ENCODE data around the gene CORO6.

The CORO6 gene

DNA sequence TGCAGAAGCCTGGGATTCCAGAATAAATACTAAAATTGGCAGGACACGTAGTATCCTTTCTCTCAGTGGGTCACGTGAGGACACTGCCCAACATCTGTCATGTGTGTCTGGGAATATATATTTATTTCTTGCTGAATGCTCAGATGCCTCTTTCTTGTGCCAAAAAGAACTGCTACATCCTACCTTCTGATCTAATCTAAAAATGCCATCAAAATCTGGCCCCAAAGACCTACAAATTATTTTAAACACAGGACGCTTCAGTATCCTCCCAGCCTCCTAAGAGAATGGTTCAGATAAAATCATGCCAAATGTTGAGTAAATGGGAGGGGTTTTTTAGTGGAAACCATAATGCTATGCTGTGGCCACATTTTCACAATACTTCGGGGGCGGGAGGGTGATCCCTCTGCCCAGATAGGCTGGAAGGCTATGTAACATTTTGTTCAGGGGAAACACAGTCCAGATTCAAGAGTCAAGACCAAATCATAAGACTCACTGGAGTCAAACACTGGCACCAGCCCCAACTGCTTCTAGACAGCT, 22.9 kb upstream of the CORO6 start:
- no peak overlapping the region for H2BK120ac ChIP-seq (ENCODE audit: low read depth, low read length)
- H3K23ac ChIP-seq (ENCODE audit: low read depth, low read length, poor library complexity), result no peak overlapping the region
- no peak overlapping the region for H3K9ac ChIP-seq (ENCODE audit: low read depth, low read length, poor library complexity)
- no peak overlapping the region for H3K14ac ChIP-seq (ENCODE audit: low read length)
- H3K27me3 ChIP-seq (ENCODE audit: control insufficient read depth in 3 of 3, insufficient read depth in 3 of 3, low read depth in 1 of 3, low read length in 3 of 3), result no peaks in the 10 kb centered on the region
- H3K4me2 ChIP-seq (ENCODE audit: insufficient read depth, low read length, poor library complexity, severe bottlenecking), result no peak overlapping the region
- DNase-seq (ENCODE audit: low spot score), result no peak
- no peak overlapping the region for H2AFZ ChIP-seq (ENCODE audit: low read length)
- H2BK15ac ChIP-seq (ENCODE audit: low read length), result no peak overlapping the region
- no peak overlapping the region for H2BK5ac ChIP-seq (ENCODE audit: low read length)
- H4K8ac ChIP-seq (ENCODE audit: low read depth, low read length), result no peak overlapping the region
- H3K4me3 ChIP-seq (ENCODE audit: low read length in 2 of 2), result no peak overlapping the region
- no peaks in the 10 kb centered on the region for H3K9me3 ChIP-seq (replicated peaks in 1 of 2; ENCODE audit: control insufficient read depth in 2 of 2, insufficient read depth in 1 of 2, low read depth in 1 of 2, low read length in 2 of 2)
- H3K4me1 ChIP-seq (ENCODE audit: control insufficient read depth in 2 of 2, insufficient read depth in 1 of 2, low read depth in 1 of 2, low read length in 2 of 2), result peaks cover 0 to 1% of the 10 kb centered on the region in 2 donors
- H2BK12ac ChIP-seq (ENCODE audit: low read length), result no peak overlapping the region
- H2AK5ac ChIP-seq (ENCODE audit: low read depth, low read length), result no peak overlapping the region
- no peak overlapping the region for H4K91ac ChIP-seq (ENCODE audit: low read depth, low read length, poor library complexity)
- H3K18ac ChIP-seq (ENCODE audit: low read length), result no peak overlapping the region
- H3K27ac ChIP-seq (replicated peaks; ENCODE audit: low read length), result no peak overlapping the region
- no CpG with 5 or more reads among the region's 5 CpGs for WGBS, 2 donors (ENCODE audit: extremely low coverage in 2 of 2, insufficient read length in 2 of 2, insufficient replicate concordance in 1 of 2)
- peaks cover 3 to 4% of the 10 kb centered on the region in 2 donors for H3K36me3 ChIP-seq (replicated peaks in 1 of 2; ENCODE audit: control insufficient read depth in 2 of 2, insufficient read depth in 2 of 2, low read length in 2 of 2)
- no peaks in the 10 kb centered on the region for H3K79me1 ChIP-seq (ENCODE audit: low read depth, low read length)
- H3K4ac ChIP-seq (ENCODE audit: low read length), result no peak overlapping the region

DNA sequence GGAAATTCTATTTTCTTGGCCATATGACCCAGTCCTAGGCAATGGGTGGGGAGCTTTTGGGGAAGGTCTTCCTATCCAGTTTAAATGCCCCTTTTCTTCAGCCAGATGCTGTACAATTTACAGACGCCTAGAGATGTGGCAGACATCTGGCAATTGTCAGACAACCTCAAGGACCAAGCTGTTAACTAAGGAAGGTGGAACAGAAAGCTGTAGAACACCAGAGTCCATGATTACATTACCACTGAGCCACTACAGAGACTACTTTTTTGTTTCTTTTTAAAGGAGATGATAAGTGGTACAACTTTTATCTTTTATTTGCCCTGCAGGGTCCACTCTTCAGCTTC, 21.1 kb upstream of the CORO6 start:
- no CpG with 5 or more reads among the region's 1 CpG for WGBS, 2 donors (ENCODE audit: extremely low coverage in 2 of 2, insufficient read length in 2 of 2, insufficient replicate concordance in 1 of 2)

GRCh38 chr17:29642171-29642611, 19.5 kb upstream of the CORO6 start:
- no peak overlapping the region for H3K4me3 ChIP-seq (ENCODE audit: low read length in 2 of 2)
- no peak overlapping the region for H4K8ac ChIP-seq (ENCODE audit: low read depth, low read length)
- H3K27ac ChIP-seq (replicated peaks; ENCODE audit: low read length), result no peak overlapping the region
- H3K9me3 ChIP-seq (replicated peaks in 1 of 2; ENCODE audit: control insufficient read depth in 2 of 2, insufficient read depth in 1 of 2, low read depth in 1 of 2, low read length in 2 of 2), result no peaks in the 10 kb centered on the region
- no peak overlapping the region for H3K23ac ChIP-seq (ENCODE audit: low read depth, low read length, poor library complexity)
- no peak overlapping the region for H3K18ac ChIP-seq (ENCODE audit: low read length)
- H3K4ac ChIP-seq (ENCODE audit: low read length), result no peak overlapping the region
- H4K91ac ChIP-seq (ENCODE audit: low read depth, low read length, poor library complexity), result no peak overlapping the region
- H3K36me3 ChIP-seq (replicated peaks in 1 of 2; ENCODE audit: control insufficient read depth in 2 of 2, insufficient read depth in 2 of 2, low read length in 2 of 2), result no peaks in the 10 kb centered on the region
- H3K14ac ChIP-seq (ENCODE audit: low read length), result no peak overlapping the region
- H2AK5ac ChIP-seq (ENCODE audit: low read depth, low read length), result no peak overlapping the region
- WGBS, 2 donors (ENCODE audit: extremely low coverage in 2 of 2, insufficient read length in 2 of 2, insufficient replicate concordance in 1 of 2), result no CpG with 5 or more reads among the region's 2 CpGs
- no peak overlapping the region for H3K4me2 ChIP-seq (ENCODE audit: insufficient read depth, low read length, poor library complexity, severe bottlenecking)
- peaks cover 0 to 4% of the 10 kb centered on the region in 2 donors for H3K4me1 ChIP-seq (ENCODE audit: control insufficient read depth in 2 of 2, insufficient read depth in 1 of 2, low read depth in 1 of 2, low read length in 2 of 2)
- H2BK120ac ChIP-seq (ENCODE audit: low read depth, low read length), result no peak overlapping the region
- no peak overlapping the region for H3K9ac ChIP-seq (ENCODE audit: low read depth, low read length, poor library complexity)
- no peaks in the 10 kb centered on the region for H3K27me3 ChIP-seq (ENCODE audit: control insufficient read depth in 3 of 3, insufficient read depth in 3 of 3, low read depth in 1 of 3, low read length in 3 of 3)
- H2BK12ac ChIP-seq (ENCODE audit: low read length), result no peak overlapping the region
- DNase-seq (ENCODE audit: low spot score), result no peak
- H3K79me1 ChIP-seq (ENCODE audit: low read depth, low read length), result no peaks in the 10 kb centered on the region
- no peak overlapping the region for H2BK5ac ChIP-seq (ENCODE audit: low read length)
- no peak overlapping the region for H2BK15ac ChIP-seq (ENCODE audit: low read length)
- no peak overlapping the region for H2AFZ ChIP-seq (ENCODE audit: low read length)

More for the DNA sequence above, 21.1 kb upstream of the CORO6 start:
- Histone ChIP-seq H3K4me2 (ENCODE audit: insufficient read depth, low read length, poor library complexity, severe bottlenecking) (no peak overlapping the region), H3K4me3 (ENCODE audit: low read length in 2 of 2) (no peak overlapping the region), H3K9ac (ENCODE audit: low read depth, low read length, poor library complexity) (no peak overlapping the region), H3K79me1 (ENCODE audit: low read depth, low read length) (no peaks in the 10 kb centered on the region), H2AK5ac (ENCODE audit: low read depth, low read length) (no peak overlapping the region), H3K18ac (ENCODE audit: low read length) (no peak overlapping the region), H4K91ac (ENCODE audit: low read depth, low read length, poor library complexity) (no peak overlapping the region), H2BK12ac (ENCODE audit: low read length) (no peak overlapping the region), H4K8ac (ENCODE audit: low read depth, low read length) (no peak overlapping the region), H2BK120ac (ENCODE audit: low read depth, low read length) (no peak overlapping the region), H3K27ac (replicated peaks; ENCODE audit: low read length) (no peak overlapping the region), H3K14ac (ENCODE audit: low read length) (no peak overlapping the region), H2BK15ac (ENCODE audit: low read length) (no peak overlapping the region), H3K4me1 (ENCODE audit: control insufficient read depth in 2 of 2, insufficient read depth in 1 of 2, low read depth in 1 of 2, low read length in 2 of 2) (peaks cover 0 to 4% of the 10 kb centered on the region in 2 donors), H2BK5ac (ENCODE audit: low read length) (no peak overlapping the region), H3K4ac (ENCODE audit: low read length) (no peak overlapping the region), H3K23ac (ENCODE audit: low read depth, low read length, poor library complexity) (no peak overlapping the region), H3K27me3 (ENCODE audit: control insufficient read depth in 3 of 3, insufficient read depth in 3 of 3, low read depth in 1 of 3, low read length in 3 of 3) (no peaks in the 10 kb centered on the region), H3K9me3 (replicated peaks in 1 of 2; ENCODE audit: control insufficient read depth in 2 of 2, insufficient read depth in 1 of 2, low read depth in 1 of 2, low read length in 2 of 2) (no peaks in the 10 kb centered on the region), H2AFZ (ENCODE audit: low read length) (no peak overlapping the region), H3K36me3 (replicated peaks in 1 of 2; ENCODE audit: control insufficient read depth in 2 of 2, insufficient read depth in 2 of 2, low read length in 2 of 2) (peaks cover 3 to 4% of the 10 kb centered on the region in 2 donors)
- no peak for DNase-seq (ENCODE audit: low spot score)

DNA sequence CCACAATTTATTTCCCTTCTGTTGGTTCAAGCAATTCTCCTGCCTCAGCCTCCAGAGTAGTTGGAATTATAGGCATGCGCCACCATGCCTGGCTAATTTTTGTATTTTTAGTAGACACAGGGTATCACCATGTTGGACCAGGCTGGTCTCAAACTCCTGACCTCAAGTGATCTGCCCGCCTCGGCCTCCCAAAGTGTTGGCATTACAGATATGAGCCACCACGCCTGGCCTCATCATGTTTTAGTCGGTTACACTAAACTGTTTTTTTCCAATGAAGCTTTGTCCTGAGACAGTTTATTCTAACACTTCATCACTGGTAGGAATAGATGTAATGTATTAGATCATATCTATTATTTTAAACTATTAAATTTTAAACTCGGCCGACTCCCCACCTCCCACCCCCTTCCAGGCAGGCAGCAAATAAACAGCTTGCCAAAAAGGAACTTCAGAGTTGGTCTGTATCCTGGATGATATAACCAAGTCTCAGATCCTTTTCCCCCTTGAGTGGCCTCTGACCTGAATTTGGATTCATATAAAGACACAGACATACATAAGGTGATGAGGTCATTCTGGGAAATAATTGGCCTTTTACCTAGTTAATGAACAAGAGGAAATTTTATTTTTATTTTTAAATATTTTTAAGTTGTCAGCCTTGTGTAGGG, 18.4 kb upstream of the CORO6 start:
- H3K4ac ChIP-seq (ENCODE audit: low read length), result no peak overlapping the region
- H3K14ac ChIP-seq (ENCODE audit: low read length), result no peak overlapping the region
- H2BK15ac ChIP-seq (ENCODE audit: low read length), result no peak overlapping the region
- H2BK120ac ChIP-seq (ENCODE audit: low read depth, low read length), result no peak overlapping the region
- H4K91ac ChIP-seq (ENCODE audit: low read depth, low read length, poor library complexity), result no peak overlapping the region
- no peaks in the 10 kb centered on the region for H3K27me3 ChIP-seq (ENCODE audit: control insufficient read depth in 3 of 3, insufficient read depth in 3 of 3, low read depth in 1 of 3, low read length in 3 of 3)
- H3K4me3 ChIP-seq (ENCODE audit: low read length in 2 of 2), result no peak overlapping the region
- H2BK5ac ChIP-seq (ENCODE audit: low read length), result no peak overlapping the region
- no peak overlapping the region for H2BK12ac ChIP-seq (ENCODE audit: low read length)
- peaks cover 0 to 4% of the 10 kb centered on the region in 2 donors for H3K4me1 ChIP-seq (ENCODE audit: control insufficient read depth in 2 of 2, insufficient read depth in 1 of 2, low read depth in 1 of 2, low read length in 2 of 2)
- H3K23ac ChIP-seq (ENCODE audit: low read depth, low read length, poor library complexity), result no peak overlapping the region
- H3K27ac ChIP-seq (replicated peaks; ENCODE audit: low read length), result no peak overlapping the region
- no peaks in the 10 kb centered on the region for H3K9me3 ChIP-seq (replicated peaks in 1 of 2; ENCODE audit: control insufficient read depth in 2 of 2, insufficient read depth in 1 of 2, low read depth in 1 of 2, low read length in 2 of 2)
- H3K9ac ChIP-seq (ENCODE audit: low read depth, low read length, poor library complexity), result no peak overlapping the region
- H4K8ac ChIP-seq (ENCODE audit: low read depth, low read length), result no peak overlapping the region
- H3K36me3 ChIP-seq (replicated peaks in 1 of 2; ENCODE audit: control insufficient read depth in 2 of 2, insufficient read depth in 2 of 2, low read length in 2 of 2), result peaks cover 3 to 8% of the 10 kb centered on the region in 2 donors
- H2AFZ ChIP-seq (ENCODE audit: low read length), result no peak overlapping the region
- no peaks in the 10 kb centered on the region for H3K79me1 ChIP-seq (ENCODE audit: low read depth, low read length)
- H3K4me2 ChIP-seq (ENCODE audit: insufficient read depth, low read length, poor library complexity, severe bottlenecking), result no peak overlapping the region
- DNase-seq (ENCODE audit: low spot score), result no peak
- no peak overlapping the region for H2AK5ac ChIP-seq (ENCODE audit: low read depth, low read length)
- WGBS, 2 donors (ENCODE audit: extremely low coverage in 2 of 2, insufficient read length in 2 of 2, insufficient replicate concordance in 1 of 2), result no CpG with 5 or more reads among the region's 7 CpGs
- H3K18ac ChIP-seq (ENCODE audit: low read length), result no peak overlapping the region
